Posterior cingulate gyrus (tissue), 11 donors: ENCODE data around the gene FEM1C.

Experiments
- DNase-seq, 10 donors: peaks; one replicate each; pipeline versions ENCODE4 v3.0.0 to v3.0.0-alpha.2; 2020 to 2021; ENCODE audit warnings: mixed read lengths in 3 of 10
- intact Hi-C: fragments of 100-400 bp; cut with DNase I; formaldehyde crosslinking; loops from one replicate; pipeline ENCODE4 v1.15.1; 2023

The FEM1C gene, protein sequence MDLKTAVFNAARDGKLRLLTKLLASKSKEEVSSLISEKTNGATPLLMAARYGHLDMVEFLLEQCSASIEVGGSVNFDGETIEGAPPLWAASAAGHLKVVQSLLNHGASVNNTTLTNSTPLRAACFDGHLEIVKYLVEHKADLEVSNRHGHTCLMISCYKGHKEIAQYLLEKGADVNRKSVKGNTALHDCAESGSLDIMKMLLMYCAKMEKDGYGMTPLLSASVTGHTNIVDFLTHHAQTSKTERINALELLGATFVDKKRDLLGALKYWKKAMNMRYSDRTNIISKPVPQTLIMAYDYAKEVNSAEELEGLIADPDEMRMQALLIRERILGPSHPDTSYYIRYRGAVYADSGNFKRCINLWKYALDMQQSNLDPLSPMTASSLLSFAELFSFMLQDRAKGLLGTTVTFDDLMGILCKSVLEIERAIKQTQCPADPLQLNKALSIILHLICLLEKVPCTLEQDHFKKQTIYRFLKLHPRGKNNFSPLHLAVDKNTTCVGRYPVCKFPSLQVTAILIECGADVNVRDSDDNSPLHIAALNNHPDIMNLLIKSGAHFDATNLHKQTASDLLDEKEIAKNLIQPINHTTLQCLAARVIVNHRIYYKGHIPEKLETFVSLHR

DNA sequence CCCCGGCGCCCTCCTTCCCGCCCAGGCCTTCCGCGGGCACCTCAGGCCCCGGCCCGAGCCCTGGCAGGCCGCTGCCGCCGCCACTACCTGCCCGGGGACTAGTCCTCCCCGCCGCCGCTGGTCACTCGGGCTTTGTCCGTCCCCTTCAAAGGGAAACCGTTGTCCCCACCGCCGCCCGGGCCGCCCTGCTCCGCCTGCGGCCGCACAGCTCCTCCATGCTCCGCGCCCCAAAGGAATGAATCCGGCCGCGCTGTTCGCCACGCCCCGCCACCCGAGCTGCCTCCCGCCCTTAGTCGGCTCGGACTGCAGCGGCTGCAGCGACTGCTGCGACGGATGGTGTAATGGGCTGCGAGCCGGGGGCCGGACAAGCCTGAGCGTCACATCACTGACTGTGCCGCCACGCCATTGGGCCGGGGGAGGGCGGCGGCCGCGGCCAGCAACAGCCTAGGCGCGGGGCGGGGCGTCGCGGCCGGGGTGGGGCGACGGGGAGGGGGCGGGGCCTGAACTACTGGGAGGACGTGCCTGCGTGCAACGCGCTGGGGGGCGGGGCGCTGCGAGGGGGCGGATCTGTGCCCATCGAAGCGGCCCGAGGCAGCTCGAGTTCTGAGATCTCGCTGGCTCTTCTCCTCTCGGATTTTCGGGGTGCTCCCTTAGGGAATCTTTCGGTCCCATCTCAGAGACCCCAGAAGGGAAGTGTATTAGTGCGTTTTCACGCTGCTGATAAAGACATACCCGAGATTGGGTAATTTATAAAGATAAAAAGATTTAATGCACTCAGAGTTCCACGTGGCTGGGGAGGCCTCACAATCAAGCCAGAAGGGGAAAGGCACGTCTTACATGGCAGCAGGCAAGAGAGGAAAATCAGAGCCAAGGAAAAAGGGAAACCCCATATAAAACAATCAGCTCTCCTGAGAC, at the start of gene FEM1C:
Gene FEM1C (minus strand): TSS at position 340 of the 915 bp plus-strand sequence. CDS start 1,282 bp downstream, outside the sequence.
- intact Hi-C loops: loop anchor here (1.0 to 10.0 kb wide), 2 partner anchors 27 to 80 kb away; partner anchors contain the start of gene TMED7

DNA sequence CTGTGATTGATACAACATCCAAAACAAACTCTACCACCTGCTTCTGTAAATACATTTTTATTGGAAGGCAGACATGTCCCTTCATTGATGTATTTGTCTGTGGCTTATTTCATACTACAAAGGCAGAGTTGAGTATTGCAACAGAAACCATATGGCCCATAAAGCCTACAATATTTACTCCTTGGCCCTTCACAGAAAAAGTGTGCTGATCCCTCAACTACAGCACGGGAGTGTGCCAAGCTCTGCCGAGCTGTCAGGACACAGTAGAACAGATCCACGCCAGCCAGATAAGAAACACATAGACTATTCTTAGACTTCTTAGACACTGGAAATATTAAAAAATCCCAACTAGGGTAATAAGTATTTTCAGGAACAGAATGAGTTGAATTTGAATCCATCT, 44.5 kb upstream of the FEM1C start:
- no peak for DNase-seq
- intact Hi-C loops: loop anchor here (10.0 kb wide), 1 partner anchor 214 kb away; no protein-coding TSS in a partner anchor

More for the DNA sequence above, at the start of gene FEM1C:
- DNase-seq: peak; percentile 94 to 100 (median 96)

DNA sequence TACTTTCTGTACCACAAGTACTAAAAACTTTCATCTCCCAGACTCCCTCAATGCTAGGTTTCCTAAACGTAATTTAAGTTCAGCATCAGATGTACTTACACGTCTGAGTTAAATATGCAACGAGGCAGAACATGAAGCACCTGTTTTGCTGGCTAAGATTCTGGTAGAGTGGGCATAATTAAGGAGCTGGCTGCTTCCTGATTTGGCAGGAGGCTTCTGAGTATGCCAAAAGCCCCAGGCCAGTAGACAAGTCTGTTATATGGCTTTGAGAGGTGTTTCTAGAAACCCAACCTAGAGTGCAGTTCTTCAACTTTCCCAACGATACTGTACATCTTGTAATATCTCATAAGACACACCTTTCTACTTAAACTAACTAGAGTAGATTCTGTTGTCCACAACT, 44.1 kb upstream of the FEM1C start:
- DNase-seq: no peak
- intact Hi-C loops: loop anchor here (10.0 kb wide), 1 partner anchor 214 kb away; no protein-coding TSS in a partner anchor

DNA sequence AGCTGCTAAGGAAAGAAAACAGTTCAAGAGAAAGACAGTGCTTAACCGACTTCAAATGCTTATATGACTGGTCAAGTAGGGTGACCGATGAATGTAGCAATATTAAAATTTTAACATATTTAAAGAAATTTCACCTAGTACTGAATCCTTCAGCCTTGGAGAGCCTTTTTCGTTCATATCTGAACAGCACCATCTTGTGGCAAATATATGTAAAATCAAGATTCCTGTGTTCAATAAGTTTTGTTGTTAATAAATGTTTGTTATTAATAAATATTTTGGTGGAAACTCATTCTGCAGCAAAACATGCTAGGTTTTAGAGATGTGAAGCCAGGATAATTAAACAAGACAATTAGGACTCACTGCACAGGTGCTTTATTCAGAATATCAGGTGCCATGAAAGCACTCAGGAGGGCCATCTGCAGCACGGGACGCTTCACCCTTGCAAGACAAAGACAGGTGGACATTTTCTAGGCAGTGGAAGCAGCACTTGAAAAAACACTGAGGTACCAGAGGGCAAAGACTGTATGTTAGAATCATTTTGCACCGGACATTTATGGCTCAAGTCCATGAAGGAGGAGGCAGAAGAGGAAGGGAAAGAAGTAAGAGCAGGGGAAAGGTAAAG, 42.1 kb upstream of the FEM1C start:
- intact Hi-C loops: loop anchor here (1.0 to 10.0 kb wide), 2 partner anchors 212 to 277 kb away; no protein-coding TSS in a partner anchor
- DNase-seq: no peak

DNA sequence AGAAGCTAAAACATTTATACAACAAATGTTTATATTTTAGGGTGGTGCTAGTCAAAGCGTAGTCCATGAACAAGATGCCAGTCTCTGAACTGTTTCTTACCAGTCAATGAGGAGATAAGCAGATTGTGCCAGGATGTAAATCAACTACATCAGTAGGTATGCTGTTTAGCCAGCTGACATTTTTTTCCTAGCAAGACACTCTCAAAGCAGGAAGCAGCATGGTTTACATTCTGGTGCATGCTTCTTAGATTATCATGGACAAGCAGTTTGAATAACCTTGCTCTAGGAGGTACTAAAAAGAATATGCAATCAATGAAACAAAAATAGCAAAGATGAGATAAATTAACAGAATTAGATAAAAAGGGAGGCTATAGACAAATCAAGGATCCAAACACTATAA, 40.7 kb upstream of the FEM1C start:
- no peak for DNase-seq
- intact Hi-C loops: loop anchor here (10.0 kb wide), 1 partner anchor 210 kb away; no protein-coding TSS in a partner anchor

DNA sequence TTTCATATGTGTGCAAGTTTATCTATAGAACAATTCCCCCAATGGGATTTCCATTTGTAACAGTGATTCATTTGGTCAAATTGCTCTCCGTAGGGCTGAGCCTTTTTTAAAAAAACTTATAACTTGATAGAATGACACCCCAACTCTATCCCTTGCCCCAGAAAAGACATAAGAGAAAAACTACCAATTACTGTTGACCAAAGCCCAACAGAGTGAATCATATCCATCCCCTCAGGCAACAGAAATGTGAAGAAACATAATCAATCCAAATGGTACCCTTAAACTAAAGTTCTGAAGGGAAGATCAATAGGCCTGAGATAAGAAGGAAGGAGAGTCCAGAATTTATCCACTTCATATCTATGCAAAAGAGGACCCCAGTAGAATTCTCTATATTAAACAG, 39.9 kb upstream of the FEM1C start:
- intact Hi-C loops: loop anchor here (10.0 kb wide), 1 partner anchor 210 kb away; no protein-coding TSS in a partner anchor
- no peak for DNase-seq

DNA sequence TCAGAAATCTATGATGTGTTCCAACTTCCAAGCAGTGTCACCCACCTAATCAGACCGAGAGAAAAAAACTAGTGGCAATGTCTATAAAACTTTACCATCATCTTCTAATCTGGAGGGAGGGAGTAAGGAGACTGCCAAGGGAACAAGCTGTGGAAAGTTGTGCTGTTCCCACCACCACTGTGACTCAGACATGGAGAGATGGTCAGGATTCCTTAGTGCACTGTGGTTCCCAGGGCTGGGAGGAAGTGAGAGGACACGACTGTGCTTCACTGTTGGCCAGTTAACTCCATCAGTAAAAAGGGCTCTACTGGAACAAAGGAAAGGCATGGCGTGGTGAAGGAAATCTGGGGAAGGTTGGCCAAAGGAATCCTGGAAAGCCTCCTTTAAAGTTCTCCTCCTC, 38.9 kb upstream of the FEM1C start:
- intact Hi-C loops: loop anchor here (10.0 kb wide), 1 partner anchor 209 kb away; no protein-coding TSS in a partner anchor
- peak in 2 of 10 donors; percentile 22 to 29 for DNase-seq

DNA sequence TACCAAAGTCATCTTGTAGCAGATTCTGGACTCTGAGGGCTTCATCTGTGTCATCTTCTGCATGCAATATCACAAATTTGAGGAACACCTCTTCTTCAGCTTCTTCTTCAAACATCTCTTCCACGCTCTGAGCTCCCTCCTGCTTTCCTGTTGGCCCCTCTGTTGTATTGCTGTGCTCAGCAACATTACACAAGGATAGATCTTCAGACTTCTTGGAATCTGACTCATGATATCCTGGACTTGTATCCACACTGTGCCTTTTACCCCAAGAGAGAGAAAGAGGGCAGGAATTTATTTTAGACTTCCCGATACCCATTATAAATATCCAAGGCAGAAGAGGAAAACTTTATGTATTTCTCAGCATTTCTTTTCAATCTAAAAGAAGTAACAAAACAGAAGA, 36.4 kb upstream of the FEM1C start:
- no peak for DNase-seq
- intact Hi-C loops: loop anchor here (10.0 kb wide), 1 partner anchor 206 kb away; no protein-coding TSS in a partner anchor

DNA sequence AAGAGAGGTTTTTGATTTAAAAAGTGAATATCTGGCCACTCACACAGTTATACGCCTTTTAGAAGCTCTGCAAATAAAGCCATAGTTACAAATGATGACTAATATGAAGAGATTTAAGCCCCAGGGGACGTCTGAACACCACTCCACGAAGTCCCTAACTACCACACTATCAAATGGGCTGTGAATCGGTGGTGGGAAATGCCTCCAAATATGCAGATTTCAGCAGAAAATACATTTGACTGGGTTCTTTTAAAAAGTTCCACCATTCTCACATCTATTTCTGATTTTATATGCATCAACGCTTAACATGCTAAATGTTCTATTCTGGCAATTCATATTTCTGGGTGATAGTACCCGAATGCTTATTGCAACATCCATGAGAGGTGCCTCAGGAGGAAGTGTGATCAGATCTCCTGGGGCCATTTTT, 35.2 kb upstream of the FEM1C start:
- intact Hi-C loops: loop anchor here (10.0 kb wide), 1 partner anchor 205 kb away; no protein-coding TSS in a partner anchor
- DNase-seq: no peak

DNA sequence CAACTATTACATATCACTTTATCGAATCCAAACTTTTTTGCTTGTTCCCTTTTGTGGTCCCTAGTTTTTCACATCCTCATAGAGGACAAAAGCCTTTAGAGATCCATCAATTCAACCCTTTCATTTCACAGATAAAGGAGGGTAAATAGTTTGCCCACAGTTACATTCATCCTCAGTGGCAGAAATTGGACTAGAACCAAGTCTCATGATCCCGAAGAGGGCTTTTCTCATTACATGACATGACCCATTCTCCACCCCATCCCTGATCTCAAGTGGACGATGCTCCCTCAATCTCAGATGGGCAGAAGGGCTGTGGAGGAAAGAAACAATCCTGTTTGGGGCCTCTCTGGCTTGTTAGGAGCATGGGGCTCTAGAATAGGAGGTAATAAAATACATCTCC, 34.6 kb upstream of the FEM1C start:
- DNase-seq: peak in 1 of 10 donors; percentile 34
- intact Hi-C loops: no loop called here

DNA sequence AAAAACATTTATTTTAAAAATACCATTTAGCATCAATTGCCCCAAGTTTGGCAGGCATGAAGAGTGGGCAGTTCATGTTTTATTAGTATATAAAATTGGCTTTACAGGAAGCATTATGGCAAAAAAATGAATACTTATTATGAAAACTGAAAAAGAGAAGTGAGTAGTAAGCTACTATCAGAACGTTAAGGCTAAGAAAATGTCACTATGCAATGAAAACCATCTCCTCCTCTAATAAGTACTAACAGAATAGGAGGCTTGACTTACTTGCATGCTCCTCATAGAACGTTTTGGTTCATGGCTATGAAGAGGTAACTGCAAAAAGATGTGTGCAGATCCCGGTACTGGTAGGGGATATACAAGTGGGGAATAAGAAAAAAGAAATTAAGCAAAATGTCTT, 34.1 kb upstream of the FEM1C start:
- intact Hi-C loops: no loop called here
- DNase-seq: no peak

DNA sequence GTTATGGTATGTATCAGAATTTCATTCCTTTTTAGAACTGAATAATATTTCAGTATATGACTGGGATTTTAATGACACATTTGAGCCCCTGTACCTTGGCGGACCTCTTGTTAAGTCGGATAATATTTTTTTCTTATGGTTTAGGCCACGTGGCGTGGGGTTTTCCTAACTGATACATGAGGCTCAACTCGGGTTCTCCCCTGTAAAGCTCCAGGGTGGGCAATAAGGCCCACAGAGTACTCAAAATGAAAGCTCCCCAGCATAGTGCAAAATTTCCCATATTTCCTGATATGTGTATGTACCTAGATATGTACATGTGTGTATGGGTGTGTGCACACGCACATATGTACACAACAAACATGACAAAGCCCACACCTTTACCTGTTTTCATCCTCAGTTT, 33.2 kb upstream of the FEM1C start:
- no peak for DNase-seq
- intact Hi-C loops: no loop called here

DNA sequence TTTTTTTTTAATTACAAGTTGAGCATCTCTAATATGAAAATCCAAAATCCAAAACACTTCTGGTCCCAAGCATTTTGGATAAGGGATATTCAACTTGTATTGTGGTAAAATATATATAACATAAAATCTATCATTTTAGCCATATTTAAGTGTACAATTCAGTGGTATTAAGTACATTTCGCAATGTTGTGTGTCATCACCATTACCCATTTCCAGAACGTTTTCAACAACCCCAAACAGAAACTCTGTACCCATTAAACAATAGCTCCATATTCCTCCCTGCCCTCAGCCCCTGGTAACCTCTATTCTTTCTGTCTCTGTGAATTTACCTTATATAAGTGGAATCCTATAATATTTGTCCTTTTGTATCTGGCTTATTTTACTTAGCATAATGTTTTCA, 32.8 kb upstream of the FEM1C start:
- no peak for DNase-seq
- intact Hi-C loops: no loop called here

DNA sequence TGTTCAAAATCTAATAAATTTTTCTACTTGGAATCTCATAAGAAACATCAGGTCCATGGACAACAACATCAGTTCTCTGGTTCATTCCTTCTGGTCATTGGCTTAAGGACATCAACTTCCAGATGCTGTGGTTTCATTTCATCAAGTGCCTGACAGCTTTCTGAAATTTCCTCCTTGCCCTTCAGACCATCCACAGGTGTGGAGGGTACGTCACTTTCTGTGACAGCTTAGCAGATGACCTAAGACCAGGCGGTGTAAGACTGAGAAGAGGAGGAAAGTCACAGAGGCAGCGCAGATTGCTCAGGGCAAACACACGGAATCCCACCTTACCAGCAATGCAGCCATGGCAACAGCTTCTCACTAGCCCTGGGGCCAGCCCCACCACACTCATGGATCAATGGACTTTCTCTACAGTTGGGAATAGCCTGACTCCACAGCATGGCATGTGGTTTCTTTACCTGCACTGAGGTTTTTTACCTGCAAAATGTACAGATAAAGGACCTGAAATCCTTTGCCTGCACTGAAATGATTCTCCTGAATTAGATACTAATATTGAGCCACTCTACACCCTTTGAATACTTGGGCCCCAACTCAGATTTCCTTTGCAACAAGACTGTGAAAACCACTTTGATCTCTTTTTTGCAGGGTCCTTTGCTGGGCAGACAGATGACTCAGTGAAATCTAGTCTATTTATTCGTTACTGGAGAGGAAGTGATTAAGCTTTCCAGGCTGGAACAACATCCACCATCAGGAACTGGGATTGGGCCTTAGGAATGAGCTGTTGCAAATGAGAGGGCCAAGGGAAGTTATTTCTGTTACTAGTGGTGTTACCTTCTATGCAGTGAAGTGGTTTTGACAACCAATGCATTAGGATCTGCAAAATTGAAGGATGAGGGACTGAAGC, 30.8 kb upstream of the FEM1C start:
- intact Hi-C loops: no loop called here

DNA sequence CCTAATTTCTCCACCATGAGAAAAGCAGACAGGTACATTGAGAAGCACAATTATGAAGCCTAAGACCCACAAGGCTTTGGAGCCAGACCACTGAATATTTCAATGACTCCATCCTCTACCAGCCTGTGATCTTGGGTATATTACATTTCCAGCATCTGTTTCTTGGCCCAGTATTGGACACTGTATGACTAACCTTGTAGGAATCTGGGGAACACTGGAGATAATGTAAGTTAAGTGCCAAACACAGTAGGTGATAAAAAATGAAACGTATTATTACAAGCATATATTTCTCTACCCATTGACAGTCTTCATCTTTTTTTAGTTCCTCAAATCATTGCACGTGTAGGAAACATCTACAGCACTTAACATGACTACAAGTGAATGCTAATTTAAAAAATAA, 28.6 kb upstream of the FEM1C start:
- DNase-seq: no peak
- intact Hi-C loops: no loop called here

More for the DNA sequence above, 30.8 kb upstream of the FEM1C start:
- DNase-seq: peak in 1 of 10 donors; percentile 67

DNA sequence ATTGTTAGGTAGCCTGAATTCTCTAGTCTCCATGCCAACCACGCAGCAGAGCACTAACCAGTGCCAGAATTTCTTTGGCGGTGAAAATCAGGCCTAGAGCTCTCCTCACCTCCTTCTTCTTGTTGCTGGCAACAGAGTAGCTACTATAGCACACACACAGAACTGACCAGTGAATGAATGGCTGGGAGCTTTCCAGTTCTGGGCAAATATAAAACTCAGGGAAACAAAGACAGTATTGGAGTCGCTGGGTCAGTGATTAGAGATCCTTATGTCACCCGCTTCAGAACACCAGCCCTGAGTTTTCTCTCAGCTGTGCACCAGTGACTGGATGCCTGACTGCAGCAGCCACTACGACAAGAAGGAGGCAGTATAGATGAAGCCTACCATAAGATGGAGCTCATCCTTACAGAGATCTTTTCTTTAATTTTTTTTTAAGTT, 26.9 kb upstream of the FEM1C start:
- peak in 9 of 10 donors; percentile 40 to 96 (median 67) for DNase-seq
- intact Hi-C loops: loop anchor here (1.0 kb wide), 1 partner anchor 26 kb away; no protein-coding TSS in a partner anchor

DNA sequence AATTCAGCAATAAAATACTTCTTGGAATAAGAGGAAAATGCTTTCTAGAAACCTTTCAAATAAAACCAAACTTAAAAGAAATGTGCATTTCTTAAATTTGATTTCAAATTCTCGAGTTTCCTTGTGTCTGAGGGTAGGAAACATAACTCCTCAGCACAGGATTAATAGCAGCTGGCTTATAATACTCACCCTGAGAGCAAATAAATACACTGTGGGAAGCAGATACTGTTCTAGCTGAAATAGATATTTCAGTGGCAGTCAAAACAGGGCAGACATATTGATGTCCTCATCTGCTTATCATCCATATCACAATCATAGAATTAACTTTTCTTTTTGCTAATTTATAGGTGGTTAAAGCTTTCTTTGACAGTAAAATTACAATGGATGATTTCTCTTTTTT, 24.1 kb upstream of the FEM1C start:
- intact Hi-C loops: no loop called here
- no peak for DNase-seq

DNA sequence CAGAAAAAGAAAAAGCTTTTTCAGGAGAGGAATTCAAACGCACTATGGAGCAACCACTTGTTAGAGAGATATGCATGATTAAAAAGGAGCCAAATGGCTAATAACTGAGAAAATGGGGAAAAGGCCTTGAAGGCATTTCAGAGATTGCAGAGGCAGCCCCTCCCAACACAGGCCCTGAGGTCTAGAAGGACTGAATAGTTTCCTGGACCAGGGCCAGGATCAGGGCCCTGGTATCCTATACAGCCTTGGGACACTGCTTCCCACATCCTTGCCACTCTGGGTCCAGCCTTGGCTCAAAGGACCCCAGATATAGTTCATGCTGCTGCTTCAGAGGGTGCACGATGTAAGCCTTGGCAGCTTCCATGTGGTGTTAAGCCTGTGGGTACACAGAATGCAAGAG, 20.7 kb upstream of the FEM1C start:
- no peak for DNase-seq
- intact Hi-C loops: no loop called here

DNA sequence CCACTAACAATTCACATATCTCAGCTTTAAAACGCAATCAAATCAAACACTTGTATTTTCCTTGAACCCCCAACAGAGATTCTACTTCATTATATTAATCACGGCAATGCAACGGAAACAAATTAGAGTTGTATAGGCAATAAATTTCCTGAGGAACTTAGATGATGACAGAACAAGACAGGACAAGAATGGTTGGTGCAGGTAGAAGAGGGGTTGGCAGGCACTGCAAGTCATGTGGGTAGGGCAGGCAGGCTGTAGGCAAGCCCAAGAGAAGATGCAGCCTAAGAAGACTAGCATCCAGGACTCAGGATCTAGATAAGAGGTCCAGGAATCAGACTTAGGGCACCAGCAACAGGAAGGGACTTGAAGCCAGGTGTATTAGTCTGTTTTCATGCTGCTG, 16.6 kb upstream of the FEM1C start:
- DNase-seq: no peak
- intact Hi-C loops: no loop called here
